Fibroblast of lung (primary cell): ENCODE results near the gene CREBRF. TPM values are rescaled to one million over a fixed set of nuclear protein-coding genes. Genes with fewer than 3 reads are reported as not detected.

Experiments used
- DNase-seq, 2 donors: peaks; one replicate each; pipeline versions ENCODE4 v3.0.0 to v3.0.0-alpha.2; 2010; ENCODE audit warnings: low read depth in 2 of 2
- H2AFZ ChIP-seq: 2 replicates; pipeline ENCODE4 v1.5.1; 2012; ENCODE audit warnings: low read length, control low read depth, inconsistent platforms
- H3K27ac ChIP-seq: 2 replicates; pipeline ENCODE4 v1.5.1; 2011; ENCODE audit warnings: low read length, control low read depth; ENCODE audit not compliant: insufficient read depth
- H3K27me3 ChIP-seq: 2 replicates; pipeline ENCODE4 v1.5.1; 2011; ENCODE audit warnings: mild to moderate bottlenecking, low read length; ENCODE audit not compliant: control insufficient read depth, insufficient read depth
- H3K36me3 ChIP-seq: 2 replicates; pipeline ENCODE4 v1.5.1; 2011; ENCODE audit warnings: low read length; ENCODE audit not compliant: control insufficient read depth, insufficient read depth
- H3K4me1 ChIP-seq: 2 replicates; pipeline ENCODE4 v1.5.1; 2011; ENCODE audit warnings: low read length; ENCODE audit not compliant: control insufficient read depth, insufficient read depth; ENCODE audit errors: extremely low read depth
- H3K4me2 ChIP-seq: 2 replicates; pipeline ENCODE4 v1.5.1; 2011; ENCODE audit warnings: low read length, control low read depth; ENCODE audit not compliant: insufficient read depth; ENCODE audit errors: extremely low read depth
- H3K4me3 ChIP-seq, 4 experiments: fragments of 200-600 bp in 1 of 4; sonication (generic) in 1 of 4; replicated peaks in 1 of 4; 2 replicates each; pipeline ENCODE4 v1.5.1; 2011 to 2016; ENCODE audit warnings: low read length in 4 of 4, low read depth in 3 of 4, mild to moderate bottlenecking in 3 of 4, control low read depth in 2 of 4, inconsistent platforms in 1 of 4, mixed read lengths in 1 of 4; ENCODE audit not compliant: insufficient read depth in 1 of 4; ENCODE audit errors: control extremely low read depth in 1 of 4
- H3K79me2 ChIP-seq: 2 replicates; pipeline ENCODE4 v1.5.1; 2012; ENCODE audit warnings: mild to moderate bottlenecking, low read length, inconsistent platforms; ENCODE audit not compliant: control insufficient read depth, insufficient read depth
- H3K9ac ChIP-seq: 2 replicates; pipeline ENCODE4 v1.5.1; 2011; ENCODE audit warnings: mild to moderate bottlenecking, low read length, control low read depth; ENCODE audit not compliant: insufficient read depth
- H3K9me3 ChIP-seq: 2 replicates; pipeline ENCODE4 v1.5.1; 2012; ENCODE audit warnings: low read depth, low read length; ENCODE audit not compliant: control insufficient read depth, insufficient read depth
- H4K20me1 ChIP-seq: 2 replicates; pipeline ENCODE4 v1.5.1; 2011; ENCODE audit warnings: low read length; ENCODE audit not compliant: control insufficient read depth, insufficient read depth; ENCODE audit errors: extremely low read depth
- CTCF ChIP-seq, 2 donors: IDR thresholded peaks in 1 of 2; conservative IDR thresholded peaks in 1 of 2; 1 replicate in 1 of 2; 2 replicates in 1 of 2; pipeline ENCODE4 v1.5.1; 2011 to 2012; ENCODE audit warnings: low read length in 2 of 2, control low read depth in 1 of 2, inconsistent platforms in 1 of 2, low read depth in 1 of 2, mild to moderate bottlenecking in 1 of 2
- EZH2 ChIP-seq: IDR thresholded peaks from 2 replicates; pipeline ENCODE4 v1.5.1; 2012; ENCODE audit warnings: low read length, control low read depth, mild to moderate bottlenecking; ENCODE audit errors: missing control alignments
- polyA plus RNA-seq, 2 donors: library from polyadenylated mRNA; depleted of rRNA in 1 of 2; stranded (reverse) in 1 of 2; unstranded in 1 of 2; fragments of >200 nt; gene quantifications; 2 replicates each; pipeline ENCODE4 v1.2.1, GENCODE V29; 2011 to 2012; ENCODE audit warnings: missing spikeins in 1 of 2
- total RNA-seq: library from RNA; depleted of rRNA; stranded (reverse); fragments of >200 nt; gene quantifications from 2 replicates; pipeline ENCODE4 v1.2.1, GENCODE V29; 2014

CREBRF gene
- total and polyA plus RNA-seq, 2 donors (not counting 1 experiment from before 2014, with no cell fraction given), result 14.4 to 38.8 TPM

GRCh38 chr5:173172166-173172565, 116.0 kb downstream of the CREBRF start:
- TF ChIP-seq EZH2, result no peak
- no peak for TF ChIP-seq CTCF (conservative IDR thresholded peaks at IDR 0.05 in 1 of 2, IDR thresholded peaks at IDR 0.05 in 1 of 2; ENCODE audit: low read depth in 1 of 2, low read length in 2 of 2)
- H3K4me3 ChIP-seq, result no peak overlapping the region
- no peaks in the 10 kb centered on the region for H3K27me3 ChIP-seq
- H3K9ac ChIP-seq, result no peak overlapping the region
- no peaks in the 10 kb centered on the region for H3K79me2 ChIP-seq
- H2AFZ ChIP-seq, result no peak overlapping the region
- no peaks in the 10 kb centered on the region for H3K4me1 ChIP-seq
- no peak overlapping the region for H3K4me2 ChIP-seq
- no peak for DNase-seq
- H3K27ac ChIP-seq, result no peak overlapping the region
- H4K20me1 ChIP-seq, result no peaks in the 10 kb centered on the region
- no peaks in the 10 kb centered on the region for H3K36me3 ChIP-seq
- H3K9me3 ChIP-seq, result no peaks in the 10 kb centered on the region

GRCh38 chr5:173175523-173175922, 119.4 kb downstream of the CREBRF start:
- Histone ChIP-seq H3K4me2 (no peak overlapping the region), H3K4me3 (no peak overlapping the region)

GRCh38 chr5:173178369-173178910, 122.3 kb downstream of the CREBRF start:
- H3K9ac ChIP-seq, result no peak overlapping the region
- no peaks in the 10 kb centered on the region for H3K9me3 ChIP-seq
- H3K27me3 ChIP-seq, result no peaks in the 10 kb centered on the region
- no peak for DNase-seq
- H4K20me1 ChIP-seq, result no peaks in the 10 kb centered on the region
- no peaks in the 10 kb centered on the region for H3K79me2 ChIP-seq
- no peak overlapping the region for H3K27ac ChIP-seq
- no peaks in the 10 kb centered on the region for H3K36me3 ChIP-seq
- TF ChIP-seq EZH2 (no peak), CTCF (conservative IDR thresholded peaks at IDR 0.05 in 1 of 2, IDR thresholded peaks at IDR 0.05 in 1 of 2; ENCODE audit: low read depth in 1 of 2, low read length in 2 of 2) (no peak)
- H3K4me1 ChIP-seq, result no peaks in the 10 kb centered on the region
- no peak overlapping the region for H3K4me3 ChIP-seq
- H3K4me2 ChIP-seq, result no peak overlapping the region
- no peak overlapping the region for H2AFZ ChIP-seq

More at GRCh38 chr5:173175523-173175922, 119.4 kb downstream of the CREBRF start:
- DNase-seq, result no peak
- Histone ChIP-seq H2AFZ (no peak overlapping the region), H3K27ac (no peak overlapping the region), H4K20me1 (no peaks in the 10 kb centered on the region), H3K36me3 (no peaks in the 10 kb centered on the region), H3K9ac (no peak overlapping the region), H3K9me3 (no peaks in the 10 kb centered on the region), H3K27me3 (no peaks in the 10 kb centered on the region), H3K4me1 (no peaks in the 10 kb centered on the region), H3K79me2 (no peaks in the 10 kb centered on the region)
- TF ChIP-seq CTCF (conservative IDR thresholded peaks at IDR 0.05 in 1 of 2, IDR thresholded peaks at IDR 0.05 in 1 of 2; ENCODE audit: low read depth in 1 of 2, low read length in 2 of 2) (no peak), EZH2 (no peak)
